GM12872 (cell line): Measurements from ENCODE around the gene ARHGEF10L.

Source experiments
- TF ChIP-seq, protein P1 (sequence below): IDR thresholded peaks from 3 replicates; pipeline ENCODE4 v1.5.1; 2011; ENCODE audit warnings: low read depth, mild to moderate bottlenecking, low read length, moderate library complexity; ENCODE audit not compliant: insufficient read depth

ARHGEF10L gene

DNA sequence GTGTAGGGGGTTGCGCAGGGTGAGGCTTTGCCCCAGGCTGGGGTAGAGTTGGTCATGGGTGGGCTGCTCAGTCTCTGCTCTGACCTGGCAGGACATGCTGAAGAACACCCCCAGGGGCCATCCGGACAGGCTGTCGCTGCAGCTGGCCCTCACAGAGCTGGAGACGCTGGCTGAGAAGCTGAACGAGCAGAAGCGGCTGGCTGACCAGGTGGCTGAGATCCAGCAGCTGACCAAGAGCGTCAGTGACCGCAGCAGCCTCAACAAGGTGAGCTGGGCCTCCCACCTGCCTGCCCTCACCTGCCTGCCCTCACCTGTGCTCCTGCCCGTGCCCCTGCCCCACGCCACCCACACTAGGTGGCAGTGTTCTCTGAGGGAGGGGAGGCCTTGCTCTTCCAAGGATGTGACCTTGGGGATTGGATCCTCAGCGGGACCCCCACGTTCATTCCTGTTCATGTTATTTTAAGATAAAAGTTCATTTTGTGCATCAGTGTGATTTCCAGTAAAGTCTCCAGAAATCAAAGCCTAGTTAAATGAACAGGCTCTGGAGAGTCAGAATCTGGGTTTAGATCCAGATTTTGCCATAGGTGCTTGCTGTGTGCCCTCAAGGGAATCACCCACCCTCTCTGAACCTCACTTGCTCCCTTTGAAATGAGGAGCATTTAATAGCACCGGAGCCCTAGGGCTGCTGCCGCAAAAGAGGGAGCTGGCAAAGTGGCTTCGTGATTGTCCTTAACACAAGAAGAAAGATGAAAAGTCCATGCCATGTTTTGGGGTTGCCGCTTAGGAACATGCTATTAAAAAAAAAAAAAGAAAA lies 87.9 kb downstream of the ARHGEF10L start:
- TF ChIP-seq, protein P1, sequence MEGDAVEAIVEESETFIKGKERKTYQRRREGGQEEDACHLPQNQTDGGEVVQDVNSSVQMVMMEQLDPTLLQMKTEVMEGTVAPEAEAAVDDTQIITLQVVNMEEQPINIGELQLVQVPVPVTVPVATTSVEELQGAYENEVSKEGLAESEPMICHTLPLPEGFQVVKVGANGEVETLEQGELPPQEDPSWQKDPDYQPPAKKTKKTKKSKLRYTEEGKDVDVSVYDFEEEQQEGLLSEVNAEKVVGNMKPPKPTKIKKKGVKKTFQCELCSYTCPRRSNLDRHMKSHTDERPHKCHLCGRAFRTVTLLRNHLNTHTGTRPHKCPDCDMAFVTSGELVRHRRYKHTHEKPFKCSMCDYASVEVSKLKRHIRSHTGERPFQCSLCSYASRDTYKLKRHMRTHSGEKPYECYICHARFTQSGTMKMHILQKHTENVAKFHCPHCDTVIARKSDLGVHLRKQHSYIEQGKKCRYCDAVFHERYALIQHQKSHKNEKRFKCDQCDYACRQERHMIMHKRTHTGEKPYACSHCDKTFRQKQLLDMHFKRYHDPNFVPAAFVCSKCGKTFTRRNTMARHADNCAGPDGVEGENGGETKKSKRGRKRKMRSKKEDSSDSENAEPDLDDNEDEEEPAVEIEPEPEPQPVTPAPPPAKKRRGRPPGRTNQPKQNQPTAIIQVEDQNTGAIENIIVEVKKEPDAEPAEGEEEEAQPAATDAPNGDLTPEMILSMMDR = no peak

DNA sequence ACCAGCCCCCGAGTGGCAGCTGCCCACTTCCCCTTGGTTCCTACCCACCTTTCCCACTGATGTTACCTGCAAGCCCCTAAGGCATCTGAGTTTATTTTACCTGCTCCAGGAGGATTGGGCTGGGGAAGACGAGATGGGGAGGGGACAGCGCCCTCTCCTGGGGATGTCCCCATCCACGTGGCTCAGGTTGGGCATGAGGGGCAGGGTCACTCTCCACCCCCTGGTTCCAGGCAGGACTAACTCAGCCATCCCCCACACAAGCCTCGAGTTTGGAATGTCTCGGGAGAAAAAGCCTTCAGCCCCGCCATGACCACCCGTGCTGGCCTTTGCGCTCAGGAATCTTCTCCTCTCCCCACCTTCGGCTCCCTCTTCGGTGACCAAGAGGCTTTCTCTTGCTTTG lies 90.0 kb downstream of the ARHGEF10L start:
- TF ChIP-seq, protein P1 = peak; percentile 47; the same call in 2 of the 3 replicates

DNA sequence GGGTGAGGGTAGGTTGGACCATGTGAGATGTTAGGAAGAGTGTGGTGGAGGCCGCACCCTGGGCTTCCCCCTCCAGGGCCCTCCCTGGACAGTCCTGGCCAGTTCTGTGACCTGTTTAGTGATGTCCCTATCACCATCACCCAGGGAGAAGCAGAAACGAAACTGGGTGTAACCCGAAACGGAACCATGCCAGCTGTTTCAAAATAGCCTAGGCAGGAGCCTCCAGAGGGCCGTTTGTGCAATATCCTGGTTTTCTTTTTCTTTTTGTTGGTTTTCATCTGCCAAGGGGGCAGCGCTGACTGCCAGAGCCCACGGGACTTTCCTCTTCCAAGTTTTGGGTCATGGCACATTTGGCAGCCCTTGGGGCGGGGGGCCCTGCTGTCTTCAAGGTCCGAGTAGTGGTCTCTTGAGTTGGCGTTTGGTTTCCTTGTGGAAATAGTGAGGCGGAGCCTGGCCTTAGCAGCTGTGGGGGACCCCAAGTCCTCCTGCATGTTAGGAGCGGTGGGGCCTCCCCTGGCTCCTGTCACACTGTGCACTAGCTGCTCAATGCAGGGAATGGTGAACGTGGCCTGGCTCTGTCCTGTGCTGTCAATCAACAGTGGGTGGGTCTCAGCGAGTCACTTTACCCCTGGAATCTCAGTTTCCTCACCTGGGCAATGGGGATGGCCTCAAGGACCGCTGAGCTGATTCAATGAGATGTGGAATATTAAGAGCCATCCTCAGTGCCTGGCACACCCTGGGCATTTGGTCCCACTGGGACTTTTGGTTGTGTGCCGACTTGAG lies 90.7 kb downstream of the ARHGEF10L start:
- TF ChIP-seq, protein P1 = no peak

DNA sequence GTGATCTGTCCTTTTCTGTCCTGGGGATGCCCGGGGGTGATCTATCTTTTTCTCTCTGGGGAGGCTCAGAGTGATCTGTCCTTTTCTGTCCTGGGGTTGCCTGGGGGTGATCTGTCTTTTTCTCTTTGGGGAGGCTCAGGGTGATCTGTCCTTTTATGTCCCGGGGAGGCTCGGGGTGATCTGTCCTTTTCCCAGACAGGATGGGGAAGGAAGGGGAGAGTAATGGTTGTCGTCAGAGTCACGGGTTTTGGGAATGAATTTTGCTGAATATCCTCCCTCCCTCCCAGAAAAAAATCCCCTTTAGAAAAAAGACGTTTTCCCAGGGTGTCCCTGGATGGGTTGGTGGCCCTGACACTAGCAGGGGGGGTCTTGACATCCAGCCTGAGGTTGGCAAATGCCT lies 91.5 kb downstream of the ARHGEF10L start:
- TF ChIP-seq, protein P1 = no peak

DNA sequence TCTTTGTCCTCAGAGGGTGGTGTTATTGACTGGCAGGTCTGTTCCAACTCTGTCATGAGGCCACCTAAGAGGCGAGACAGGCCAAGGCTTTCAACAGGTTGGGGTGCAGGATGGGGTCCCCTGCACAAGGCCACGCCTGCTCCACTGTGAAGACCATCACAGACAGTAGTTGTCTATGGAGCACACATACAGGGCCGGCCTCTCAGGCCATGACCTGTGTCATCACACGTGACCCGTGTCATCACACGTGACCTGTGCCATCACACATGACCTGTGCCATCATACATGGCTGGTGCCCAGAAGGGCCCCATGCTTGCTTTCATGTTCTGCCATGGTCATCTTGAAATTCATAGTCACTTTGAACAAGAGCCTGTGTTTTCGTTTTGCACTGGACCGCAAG lies 91.9 kb downstream of the ARHGEF10L start:
- TF ChIP-seq, protein P1 = no peak

DNA sequence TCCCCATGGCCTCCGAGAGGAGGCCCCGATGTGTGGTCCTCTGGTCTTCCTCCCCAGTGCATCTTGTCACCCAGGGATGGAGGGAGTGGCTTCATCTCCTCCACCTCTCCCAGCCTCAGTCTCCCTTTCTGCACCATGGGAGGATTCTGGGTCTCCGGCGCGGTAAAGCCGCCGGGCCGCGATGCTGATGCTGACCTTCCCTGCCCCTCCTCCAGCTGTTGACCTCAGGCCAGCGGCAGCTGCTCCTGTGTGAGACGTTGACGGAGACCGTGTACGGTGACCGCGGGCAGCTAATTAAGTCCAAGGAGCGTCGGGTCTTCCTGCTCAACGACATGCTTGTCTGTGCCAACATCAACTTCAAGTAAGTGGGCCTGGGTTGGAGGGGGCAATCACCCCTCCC lies 92.6 kb downstream of the ARHGEF10L start:
- TF ChIP-seq, protein P1 = no peak

DNA sequence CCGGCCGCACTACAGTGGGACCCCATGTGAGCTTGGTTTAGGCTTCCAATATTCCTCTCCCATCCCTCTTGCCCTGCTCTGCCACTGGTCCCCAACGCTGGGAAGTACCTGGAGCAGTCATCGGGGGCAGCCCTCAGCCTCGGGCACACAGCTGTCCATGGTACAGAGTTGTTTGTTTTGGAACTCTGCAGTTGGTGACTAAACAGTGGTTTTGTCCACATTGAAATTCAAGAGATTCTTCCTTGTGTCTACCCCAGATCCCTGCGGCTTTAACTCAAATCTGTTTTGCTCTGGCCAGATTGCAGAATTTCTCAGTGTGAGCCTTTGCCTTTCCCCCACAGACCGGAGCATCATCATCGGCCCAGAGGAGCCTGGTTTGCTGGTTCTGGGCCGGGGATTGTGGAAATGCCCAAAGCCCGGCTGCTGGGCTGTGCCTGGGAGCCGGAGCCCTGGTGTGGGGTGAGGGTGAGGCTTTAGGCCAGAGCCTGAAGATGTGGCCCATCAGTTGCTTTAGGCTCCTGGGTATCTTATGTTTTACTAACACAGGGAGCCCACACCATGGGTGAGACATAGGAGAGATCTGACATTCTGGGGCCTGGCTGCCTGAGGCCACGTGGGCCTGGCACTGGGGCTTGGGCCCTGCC lies 93.2 kb downstream of the ARHGEF10L start:
- TF ChIP-seq, protein P1 = no peak
